ENCODE data around the gene SUFU. TPM values are rescaled to one million over a fixed set of nuclear protein-coding genes. Genes with fewer than 3 reads are reported as not detected.

Gene SUFU
- total and polyA plus RNA-seq, 2 of the 8 experiments (the other 6 are each of a cell fraction or from before 2014, with no cell fraction given) = 7.0 to 10.8 TPM

- no peak for TF ChIP-seq CHD1 (IDR thresholded peaks at IDR 0.05; ENCODE audit: low read depth, low read length)
- TF ChIP-seq FOSL1 (IDR thresholded peaks at IDR 0.05; ENCODE audit: insufficient read depth, low read depth, low read length) = no peak
- no peak for TF ChIP-seq SP2 (IDR thresholded peaks at IDR 0.05; ENCODE audit: low read length)
Measured at GRCh38 chr10:102616066-102616770, 112.4 kb downstream of the SUFU start (continued).

All from H1 (cell line).